ENCODE results near the gene PLBD2. TPM values are rescaled to one million over a fixed set of nuclear protein-coding genes. Genes with fewer than 3 reads are reported as not detected.

Gene PLBD2
- total RNA-seq = 10 to 100 TPM; 11.1 to 12.0 TPM

GRCh38 chr12:113358381-113359132, at the start of gene PLBD2:
Gene PLBD2 (plus strand): TSS chr12:113358587. CDS start chr12:113358601, 14 bp downstream.
- peak; percentile 95 for ATAC-seq
- peak within 1 kb of the TSS; percentile 84 for H3K4me3 Mint-ChIP-seq
- peak; percentile 96 for DNase-seq
- no peaks in the 10 kb centered on the region for H3K9me3 Mint-ChIP-seq (ENCODE audit: insufficient read depth)
- CTCF ChIA-PET = interaction anchor here (1.1 kb wide), 1 partner anchor 23 kb away, joined by 3 read pairs; the partner anchor contains the start of gene SLC8B1
- peaks cover 2% of the 10 kb centered on the region for H3K27me3 Mint-ChIP-seq (ENCODE audit: low read depth)
- H3K36me3 Mint-ChIP-seq (ENCODE audit: low read depth) = no peaks in the 10 kb centered on the region
- peak within 1 kb of the TSS; percentile 72 for H3K27ac Mint-ChIP-seq
- peaks cover 18% of the 10 kb centered on the region for H3K4me1 Mint-ChIP-seq (ENCODE audit: low read depth)
- POLR2A ChIA-PET = interaction anchor here (0.7 kb wide), 2 partner anchors 126 to 196 kb away, joined by 3 to 5 read pairs; no protein-coding TSS in a partner anchor

- Mint-ChIP-seq H3K27ac (no peak overlapping the region), H3K4me3 (no peak overlapping the region), H3K9me3 (ENCODE audit: insufficient read depth) (no peaks in the 10 kb centered on the region), H3K27me3 (ENCODE audit: low read depth) (no peaks in the 10 kb centered on the region), H3K36me3 (ENCODE audit: low read depth) (peaks cover 34% of the 10 kb centered on the region), H3K4me1 (ENCODE audit: low read depth) (peaks cover 3% of the 10 kb centered on the region)
- ChIA-PET POLR2A (no interaction called here), CTCF (interaction anchor here (0.6 to 1.8 kb wide), 2 partner anchors 115 to 136 kb away, joined by 4 to 7 read pairs; no protein-coding TSS in a partner anchor)
- ATAC-seq (no peak), DNase-seq (no peak)
Measured at GRCh38 chr12:113310489-113310888, 47.9 kb upstream of the PLBD2 start.

- H3K36me3 Mint-ChIP-seq (ENCODE audit: low read depth) = peaks cover 38% of the 10 kb centered on the region
- no peak overlapping the region for H3K4me3 Mint-ChIP-seq
Measured at GRCh38 chr12:113314121-113314529, 44.3 kb upstream of the PLBD2 start.

GRCh38 chr12:113315358-113315757, 43.0 kb upstream of the PLBD2 start:
- Mint-ChIP-seq H3K27me3 (ENCODE audit: low read depth) (no peaks in the 10 kb centered on the region), H3K9me3 (ENCODE audit: insufficient read depth) (no peaks in the 10 kb centered on the region), H3K27ac (no peak overlapping the region), H3K4me3 (no peak overlapping the region), H3K36me3 (ENCODE audit: low read depth) (peaks cover 40% of the 10 kb centered on the region), H3K4me1 (ENCODE audit: low read depth) (peaks cover 2% of the 10 kb centered on the region)
- DNase-seq = no peak
- ChIA-PET CTCF (interaction anchor here (1.1 kb wide), 1 partner anchor 17 kb away, joined by 3 read pairs; no protein-coding TSS in a partner anchor), POLR2A (interaction anchor here (0.5 kb wide), 1 partner anchor 13 kb away, joined by 3 read pairs; no protein-coding TSS in a partner anchor)
- ATAC-seq = no peak

More at GRCh38 chr12:113314121-113314529, 44.3 kb upstream of the PLBD2 start:
- H3K9me3 Mint-ChIP-seq (ENCODE audit: insufficient read depth) = no peaks in the 10 kb centered on the region
- DNase-seq = no peak
- peak overlapping the region; percentile 36 for H3K27ac Mint-ChIP-seq
- H3K4me1 Mint-ChIP-seq (ENCODE audit: low read depth) = peaks cover 3% of the 10 kb centered on the region
- CTCF ChIA-PET = interaction anchor here (1.1 to 1.6 kb wide), 2 partner anchors 10 to 111 kb away, joined by 3 to 4 read pairs; no protein-coding TSS in a partner anchor
- POLR2A ChIA-PET = no interaction called here
- ATAC-seq = no peak
- H3K27me3 Mint-ChIP-seq (ENCODE audit: low read depth) = no peaks in the 10 kb centered on the region

- H3K4me1 Mint-ChIP-seq (ENCODE audit: low read depth) = no peaks in the 10 kb centered on the region
- no peak overlapping the region for H3K4me3 Mint-ChIP-seq
- no peaks in the 10 kb centered on the region for H3K27me3 Mint-ChIP-seq (ENCODE audit: low read depth)
- no peak for DNase-seq
- ATAC-seq = no peak
- H3K27ac Mint-ChIP-seq = no peak overlapping the region
- POLR2A ChIA-PET = no interaction called here
- no peaks in the 10 kb centered on the region for H3K9me3 Mint-ChIP-seq (ENCODE audit: insufficient read depth)
- CTCF ChIA-PET = interaction anchor here (1.1 kb wide), 1 partner anchor 16 kb away, joined by 3 read pairs; no protein-coding TSS in a partner anchor
- peaks cover 40% of the 10 kb centered on the region for H3K36me3 Mint-ChIP-seq (ENCODE audit: low read depth)
Measured at GRCh38 chr12:113316155-113316554, 42.2 kb upstream of the PLBD2 start.

GRCh38 chr12:113317122-113317521, 41.3 kb upstream of the PLBD2 start:
- ATAC-seq = no peak
- Mint-ChIP-seq H3K9me3 (ENCODE audit: insufficient read depth) (no peaks in the 10 kb centered on the region), H3K4me1 (ENCODE audit: low read depth) (no peaks in the 10 kb centered on the region), H3K27ac (no peak overlapping the region), H3K36me3 (ENCODE audit: low read depth) (peaks cover 43% of the 10 kb centered on the region), H3K27me3 (ENCODE audit: low read depth) (no peaks in the 10 kb centered on the region), H3K4me3 (no peak overlapping the region)
- ChIA-PET CTCF (no interaction called here), POLR2A (no interaction called here)
- no peak for DNase-seq

GRCh38 chr12:113318046-113318656, 40.2 kb upstream of the PLBD2 start:
- peaks cover 52% of the 10 kb centered on the region for H3K36me3 Mint-ChIP-seq (ENCODE audit: low read depth)
- ATAC-seq = no peak
- H3K9me3 Mint-ChIP-seq (ENCODE audit: insufficient read depth) = no peaks in the 10 kb centered on the region
- no peak overlapping the region for H3K4me3 Mint-ChIP-seq
- no peaks in the 10 kb centered on the region for H3K4me1 Mint-ChIP-seq (ENCODE audit: low read depth)
- no peak for DNase-seq
- ChIA-PET CTCF (no interaction called here), POLR2A (no interaction called here)
- H3K27ac Mint-ChIP-seq = no peak overlapping the region
- no peaks in the 10 kb centered on the region for H3K27me3 Mint-ChIP-seq (ENCODE audit: low read depth)

GRCh38 chr12:113318900-113319628, 39.3 kb upstream of the PLBD2 start:
- CTCF ChIA-PET = no interaction called here
- Mint-ChIP-seq H3K36me3 (ENCODE audit: low read depth) (peaks cover 53% of the 10 kb centered on the region), H3K27ac (peak overlapping the region; percentile 30), H3K4me3 (no peak overlapping the region), H3K9me3 (ENCODE audit: insufficient read depth) (no peaks in the 10 kb centered on the region), H3K4me1 (ENCODE audit: low read depth) (peaks cover 3% of the 10 kb centered on the region), H3K27me3 (ENCODE audit: low read depth) (no peaks in the 10 kb centered on the region)
- ATAC-seq (no peak), DNase-seq (no peak)
- POLR2A ChIA-PET = no interaction called here

GRCh38 chr12:113320401-113320800, 38.0 kb upstream of the PLBD2 start:
- Mint-ChIP-seq H3K4me3 (no peak overlapping the region), H3K27ac (no peak overlapping the region), H3K4me1 (ENCODE audit: low read depth) (peaks cover 3% of the 10 kb centered on the region), H3K9me3 (ENCODE audit: insufficient read depth) (no peaks in the 10 kb centered on the region), H3K36me3 (ENCODE audit: low read depth) (peaks cover 46% of the 10 kb centered on the region), H3K27me3 (ENCODE audit: low read depth) (no peaks in the 10 kb centered on the region)
- ChIA-PET POLR2A (no interaction called here), CTCF (interaction anchor here (1.0 kb wide), 1 partner anchor 13 kb away, joined by 3 read pairs; no protein-coding TSS in a partner anchor)
- DNase-seq = no peak
- ATAC-seq = no peak

GRCh38 chr12:113322343-113322742, 36.0 kb upstream of the PLBD2 start:
- H3K36me3 Mint-ChIP-seq (ENCODE audit: low read depth) = peaks cover 52% of the 10 kb centered on the region
- no peak overlapping the region for H3K27ac Mint-ChIP-seq
- ChIA-PET POLR2A (no interaction called here), CTCF (no interaction called here)
- DNase-seq = no peak
- H3K27me3 Mint-ChIP-seq (ENCODE audit: low read depth) = no peaks in the 10 kb centered on the region
- H3K9me3 Mint-ChIP-seq (ENCODE audit: insufficient read depth) = no peaks in the 10 kb centered on the region
- no peak for ATAC-seq
- no peak overlapping the region for H3K4me3 Mint-ChIP-seq
- H3K4me1 Mint-ChIP-seq (ENCODE audit: low read depth) = peaks cover 7% of the 10 kb centered on the region

GRCh38 chr12:113325916-113326315, 32.5 kb upstream of the PLBD2 start:
- peaks cover 11% of the 10 kb centered on the region for H3K4me1 Mint-ChIP-seq (ENCODE audit: low read depth)
- ChIA-PET POLR2A (no interaction called here), CTCF (interaction anchor here (1.4 kb wide), 1 partner anchor 151 kb away, joined by 3 read pairs; no protein-coding TSS in a partner anchor)
- DNase-seq (no peak), ATAC-seq (no peak)
- H3K36me3 Mint-ChIP-seq (ENCODE audit: low read depth) = peaks cover 43% of the 10 kb centered on the region
- no peak overlapping the region for H3K4me3 Mint-ChIP-seq
- no peak overlapping the region for H3K27ac Mint-ChIP-seq
- no peaks in the 10 kb centered on the region for H3K27me3 Mint-ChIP-seq (ENCODE audit: low read depth)
- no peaks in the 10 kb centered on the region for H3K9me3 Mint-ChIP-seq (ENCODE audit: insufficient read depth)

Measured in activated CD8-positive, alpha-beta T cell treated with anti-CD3 and anti-CD28 coated beads, Interleukin-2, amount 10 ng/mL, durations not matched to agents 7 days and 5 days (primary cell).